Measurements from ENCODE around the gene ASB7.
"Not testable (repeated sequence)": the region's sequence is repeated elsewhere in the genome, so short reads cannot be mapped to it uniquely, and the experiment has no call there.

ASB7 gene

GRCh38 chr15:100653608-100654007 lies 51.2 kb downstream of the ASB7 start:
- DNase-seq: no peak

- DNase-seq: no peak
Measured at GRCh38 chr15:100658895-100659294, 56.5 kb downstream of the ASB7 start.

- no peak for DNase-seq
Measured at GRCh38 chr15:100661156-100661555, 58.8 kb downstream of the ASB7 start.

GRCh38 chr15:100663086-100663914 lies 60.9 kb downstream of the ASB7 start:
- DNase-seq: peak in 1 of 2 experiments; percentile 22

- no peak for DNase-seq
Measured at GRCh38 chr15:100663915-100664281, 61.5 kb downstream of the ASB7 start.

GRCh38 chr15:100665570-100665969 lies 63.2 kb downstream of the ASB7 start:
- DNase-seq: no peak

- no peak for DNase-seq
Measured at GRCh38 chr15:100667405-100668347, 65.3 kb downstream of the ASB7 start.

- DNase-seq: no peak
Measured at GRCh38 chr15:100668348-100668745, 66.0 kb downstream of the ASB7 start.

GRCh38 chr15:100669260-100669659 lies 66.9 kb downstream of the ASB7 start:
- DNase-seq: no peak

- DNase-seq: no peak
Measured at GRCh38 chr15:100670505-100671021, 68.2 kb downstream of the ASB7 start.

GRCh38 chr15:100671124-100671680 lies 68.8 kb downstream of the ASB7 start:
- no peak for DNase-seq

- peak; percentile 13 to 48 for DNase-seq
Measured at GRCh38 chr15:100671858-100672543, 69.6 kb downstream of the ASB7 start.

- DNase-seq: no peak
Measured at GRCh38 chr15:100672959-100673358, 70.6 kb downstream of the ASB7 start.

GRCh38 chr15:100679151-100679550 lies 76.8 kb downstream of the ASB7 start:
- DNase-seq: not testable (repeated sequence)

- DNase-seq: no peak
Measured at GRCh38 chr15:100680726-100681125, 78.3 kb downstream of the ASB7 start.

GRCh38 chr15:100681335-100681746 lies 79.0 kb downstream of the ASB7 start:
- no peak for DNase-seq

- no peak for DNase-seq
Measured at GRCh38 chr15:100682468-100682867, 80.1 kb downstream of the ASB7 start.

GRCh38 chr15:100683434-100683833 lies 81.0 kb downstream of the ASB7 start:
- no peak for DNase-seq

GRCh38 chr15:100684591-100684990 lies 82.2 kb downstream of the ASB7 start:
- no peak for DNase-seq

GRCh38 chr15:100686021-100686724 lies 83.8 kb downstream of the ASB7 start:
- DNase-seq: peak; percentile 18 to 46

GRCh38 chr15:100686725-100687473 lies 84.5 kb downstream of the ASB7 start:
- DNase-seq: no peak

All from NCI-H526 (cell line).